ENCODE measurements around the gene CATSPERZ.

Gene CATSPERZ

DNA sequence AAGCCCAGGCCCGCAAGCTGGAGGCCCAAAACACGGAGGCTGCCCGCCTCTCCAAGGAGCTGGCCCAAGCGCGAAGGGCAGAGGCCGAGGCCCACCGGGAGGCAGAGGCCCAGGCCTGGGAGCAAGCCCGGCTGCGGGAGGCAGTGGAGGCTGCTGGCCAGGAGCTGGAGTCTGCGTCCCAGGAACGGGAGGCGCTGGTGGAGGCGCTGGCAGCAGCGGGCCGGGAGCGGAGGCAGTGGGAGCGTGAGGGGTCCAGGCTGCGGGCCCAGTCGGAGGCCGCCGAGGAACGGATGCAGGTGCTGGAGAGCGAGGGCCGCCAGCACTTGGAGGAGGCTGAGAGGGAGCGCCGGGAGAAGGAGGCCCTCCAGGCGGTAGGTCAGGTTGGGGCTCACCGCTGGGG, 44.6 kb downstream of the CATSPERZ start:
- Mint-ChIP-seq H3K9me3 (no peaks in the 10 kb centered on the region), H3K27me3 (ENCODE audit: low read depth) (peaks cover 10% of the 10 kb centered on the region), H3K4me3 (no peak overlapping the region), H3K36me3 (ENCODE audit: low read depth) (no peaks in the 10 kb centered on the region), H3K4me1 (peaks cover 12% of the 10 kb centered on the region), H3K27ac (no peak overlapping the region)
- no peak for TF ChIP-seq CTCF (IDR thresholded peaks at IDR 0.05; ENCODE audit: unreplicated experiment in 3 of 3)

DNA sequence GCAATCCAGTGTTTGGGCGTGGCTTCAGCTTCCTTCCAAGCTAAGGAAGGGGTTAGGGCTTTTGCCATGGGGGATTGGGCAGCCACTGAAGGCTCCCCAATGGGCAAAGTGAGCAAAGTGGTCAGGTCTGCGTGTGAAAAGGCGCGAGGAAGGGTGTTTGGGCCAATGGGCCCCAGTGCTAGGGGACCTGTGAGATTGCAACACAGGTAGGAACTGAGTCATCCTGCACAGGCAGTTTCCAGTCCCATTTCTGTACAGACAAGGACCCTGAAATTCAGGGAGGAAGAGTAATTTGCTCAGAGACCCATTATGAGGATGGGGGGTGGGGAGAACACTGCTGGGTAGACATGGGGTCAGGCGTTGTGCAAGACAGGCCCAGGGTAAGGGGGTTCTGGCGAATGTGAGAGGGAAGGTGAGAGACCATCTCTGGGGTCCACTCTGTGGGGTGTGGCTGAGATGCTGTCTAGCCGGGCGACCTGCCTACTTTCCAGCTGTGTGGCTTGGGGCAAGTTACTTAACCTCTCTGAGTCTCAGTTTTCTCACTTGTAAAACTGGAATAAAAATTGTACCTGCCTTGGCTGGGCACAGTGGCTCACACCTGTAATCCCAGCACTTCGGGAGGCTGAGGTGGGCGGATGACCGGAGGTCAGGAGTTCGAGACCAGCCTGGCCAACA, 47.2 kb downstream of the CATSPERZ start:
- Mint-ChIP-seq H3K27ac (no peak overlapping the region), H3K9me3 (no peaks in the 10 kb centered on the region), H3K27me3 (ENCODE audit: low read depth) (peaks cover 8% of the 10 kb centered on the region), H3K4me3 (no peak overlapping the region), H3K4me1 (peaks cover 5% of the 10 kb centered on the region), H3K36me3 (ENCODE audit: low read depth) (no peaks in the 10 kb centered on the region)
- TF ChIP-seq CTCF (IDR thresholded peaks at IDR 0.05; ENCODE audit: unreplicated experiment in 3 of 3): no peak

- no peaks in the 10 kb centered on the region for H3K36me3 Mint-ChIP-seq (ENCODE audit: low read depth)
- peak overlapping the region in 1 of 3 experiments; percentile 32 for H3K4me3 Mint-ChIP-seq
- H3K4me1 Mint-ChIP-seq: peaks cover 5% of the 10 kb centered on the region
- TF ChIP-seq CTCF (IDR thresholded peaks at IDR 0.05; ENCODE audit: unreplicated experiment in 3 of 3): no peak
- no peak overlapping the region for H3K27ac Mint-ChIP-seq
- peaks cover 8% of the 10 kb centered on the region for H3K27me3 Mint-ChIP-seq (ENCODE audit: low read depth)
- H3K9me3 Mint-ChIP-seq: no peaks in the 10 kb centered on the region
Observed at GRCh38 chr11:64348383-64349024, 48.3 kb downstream of the CATSPERZ start.

GRCh38 chr11:64349025-64349387, 48.8 kb downstream of the CATSPERZ start:
- Mint-ChIP-seq H3K9me3 (no peaks in the 10 kb centered on the region), H3K27me3 (ENCODE audit: low read depth) (peaks cover 8% of the 10 kb centered on the region), H3K27ac (no peak overlapping the region), H3K36me3 (ENCODE audit: low read depth) (no peaks in the 10 kb centered on the region), H3K4me3 (no peak overlapping the region), H3K4me1 (peaks cover 5% of the 10 kb centered on the region)
- TF ChIP-seq CTCF (IDR thresholded peaks at IDR 0.05; ENCODE audit: unreplicated experiment in 3 of 3): no peak

DNA sequence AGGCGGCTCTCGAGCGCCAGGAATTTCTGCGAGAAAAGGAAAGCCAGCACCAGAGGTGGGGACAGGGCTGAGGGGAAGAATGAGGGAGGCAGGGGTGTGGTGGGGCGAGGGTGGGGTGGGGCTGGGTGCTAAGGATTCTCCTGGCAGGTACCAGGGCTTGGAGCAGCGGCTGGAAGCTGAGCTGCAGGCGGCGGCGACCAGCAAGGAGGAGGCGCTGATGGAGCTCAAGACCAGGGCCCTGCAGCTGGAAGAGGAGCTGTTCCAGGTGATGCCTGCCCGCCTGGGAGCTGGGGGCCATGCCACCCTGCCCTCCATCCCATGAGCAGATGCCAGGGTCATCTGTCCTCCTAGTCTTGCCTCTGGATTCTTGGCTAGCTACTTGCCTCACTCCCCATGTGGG, 49.2 kb downstream of the CATSPERZ start:
- Mint-ChIP-seq H3K9me3 (no peaks in the 10 kb centered on the region), H3K36me3 (ENCODE audit: low read depth) (no peaks in the 10 kb centered on the region), H3K27ac (no peak overlapping the region), H3K4me1 (peaks cover 5% of the 10 kb centered on the region), H3K27me3 (ENCODE audit: low read depth) (peaks cover 8% of the 10 kb centered on the region), H3K4me3 (no peak overlapping the region)
- no peak for TF ChIP-seq CTCF (IDR thresholded peaks at IDR 0.05; ENCODE audit: unreplicated experiment in 3 of 3)

DNA sequence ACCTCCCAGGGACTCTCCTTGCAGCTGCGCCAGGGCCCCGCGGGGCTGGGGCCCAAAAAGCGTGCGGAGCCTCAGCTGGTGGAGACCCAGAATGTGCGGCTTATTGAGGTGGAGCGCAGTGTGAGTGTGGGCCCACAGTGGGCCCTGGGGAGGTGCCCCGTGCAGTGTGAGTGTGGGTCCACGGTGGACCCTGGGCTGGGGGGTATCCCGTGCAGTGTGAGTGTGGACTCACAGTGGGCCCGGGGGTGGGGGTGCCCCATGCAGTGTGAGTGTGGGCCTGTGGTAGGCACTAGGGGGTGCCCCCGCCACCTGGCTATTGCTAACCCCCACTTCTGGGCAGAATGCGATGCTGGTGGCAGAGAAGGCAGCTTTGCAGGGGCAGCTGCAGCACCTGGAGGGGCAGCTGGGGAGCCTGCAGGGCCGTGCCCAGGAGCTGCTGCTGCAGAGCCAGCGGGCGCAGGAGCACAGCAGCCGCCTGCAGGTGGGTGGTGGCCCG, 51.0 kb downstream of the CATSPERZ start:
- peaks cover 5% of the 10 kb centered on the region for H3K4me1 Mint-ChIP-seq
- H3K36me3 Mint-ChIP-seq (ENCODE audit: low read depth): no peaks in the 10 kb centered on the region
- TF ChIP-seq CTCF (IDR thresholded peaks at IDR 0.05; ENCODE audit: unreplicated experiment in 3 of 3): no peak
- H3K9me3 Mint-ChIP-seq: no peaks in the 10 kb centered on the region
- H3K27me3 Mint-ChIP-seq (ENCODE audit: low read depth): peaks cover 8% of the 10 kb centered on the region
- no peak overlapping the region for H3K27ac Mint-ChIP-seq
- peak overlapping the region in 1 of 3 experiments; percentile 13 for H3K4me3 Mint-ChIP-seq
